ENCODE results near the gene VPS37B.

VPS37B gene

GRCh38 chr12:122868471-122869177, 27.3 kb downstream of the VPS37B start:
- no peaks in the 10 kb centered on the region; the same call in 1 of the 2 replicates for H3K36me3 ChIP-seq (ENCODE audit: insufficient read depth, low read length)
- H3K4me2 ChIP-seq (ENCODE audit: low read length): no peak overlapping the region
- H3K4me1 ChIP-seq (ENCODE audit: insufficient read depth, low read length, severe bottlenecking): peaks cover 9% of the 10 kb centered on the region
- no peak overlapping the region for H3K27ac ChIP-seq (ENCODE audit: low read depth, low read length, poor library complexity, severe bottlenecking)
- peaks cover 23% of the 10 kb centered on the region; the same call in 1 of the 2 replicates for H3K27me3 ChIP-seq (ENCODE audit: insufficient read depth, low read length)
- H2AFZ ChIP-seq (ENCODE audit: low read length): no peak overlapping the region
- no peaks in the 10 kb centered on the region for H4K20me1 ChIP-seq (ENCODE audit: insufficient read depth, low read length)
- no peak overlapping the region for H3K4me3 ChIP-seq (ENCODE audit: low read depth, low read length, poor library complexity, severe bottlenecking)
- H3F3A ChIP-seq (ENCODE audit: insufficient read depth, low read length): no peaks in the 10 kb centered on the region
- no peaks in the 10 kb centered on the region for H3K9me3 ChIP-seq (ENCODE audit: low read length)
- no peaks in the 10 kb centered on the region for H3K9me2 ChIP-seq (ENCODE audit: low read depth, low read length)
- H3K79me2 ChIP-seq (ENCODE audit: insufficient read depth, low read length): no peaks in the 10 kb centered on the region
- no peak overlapping the region for H3K9ac ChIP-seq (ENCODE audit: low read length)
- no peak for TF ChIP-seq CTCF (IDR thresholded peaks at IDR 0.05; ENCODE audit: low read length)
- no peak for TF ChIP-seq EZH2 (IDR thresholded peaks at IDR 0.05; ENCODE audit: borderline replicate concordance, low read length)

- H3K79me2 ChIP-seq (ENCODE audit: insufficient read depth, low read length): no peaks in the 10 kb centered on the region
- no peaks in the 10 kb centered on the region; the same call in 1 of the 2 replicates for H3K36me3 ChIP-seq (ENCODE audit: insufficient read depth, low read length)
- no peak overlapping the region for H2AFZ ChIP-seq (ENCODE audit: low read length)
- H3K9ac ChIP-seq (ENCODE audit: low read length): no peak overlapping the region
- no peak overlapping the region for H3K4me2 ChIP-seq (ENCODE audit: low read length)
- TF ChIP-seq CTCF (IDR thresholded peaks at IDR 0.05; ENCODE audit: low read length): peak; percentile 33; the same call in 1 of the 2 replicates
- no peak for TF ChIP-seq EZH2 (IDR thresholded peaks at IDR 0.05; ENCODE audit: borderline replicate concordance, low read length)
- no peak overlapping the region for H3K4me3 ChIP-seq (ENCODE audit: low read depth, low read length, poor library complexity, severe bottlenecking)
- no peaks in the 10 kb centered on the region for H3F3A ChIP-seq (ENCODE audit: insufficient read depth, low read length)
- peaks cover 18% of the 10 kb centered on the region; the same call in 1 of the 2 replicates for H3K27me3 ChIP-seq (ENCODE audit: insufficient read depth, low read length)
- no peaks in the 10 kb centered on the region for H3K9me3 ChIP-seq (ENCODE audit: low read length)
- H3K27ac ChIP-seq (ENCODE audit: low read depth, low read length, poor library complexity, severe bottlenecking): no peak overlapping the region
- no peaks in the 10 kb centered on the region for H4K20me1 ChIP-seq (ENCODE audit: insufficient read depth, low read length)
- peaks cover 9% of the 10 kb centered on the region for H3K4me1 ChIP-seq (ENCODE audit: insufficient read depth, low read length, severe bottlenecking)
- H3K9me2 ChIP-seq (ENCODE audit: low read depth, low read length): no peaks in the 10 kb centered on the region
These were observed 28.0 kb downstream of the VPS37B start for GRCh38 chr12:122867691-122868461.

- H3K27me3 ChIP-seq (ENCODE audit: insufficient read depth, low read length): peaks cover 14% of the 10 kb centered on the region; the same call in 1 of the 2 replicates
- no peaks in the 10 kb centered on the region for H3K9me2 ChIP-seq (ENCODE audit: low read depth, low read length)
- no peak overlapping the region for H3K9ac ChIP-seq (ENCODE audit: low read length)
- H3K79me2 ChIP-seq (ENCODE audit: insufficient read depth, low read length): no peaks in the 10 kb centered on the region
- H3F3A ChIP-seq (ENCODE audit: insufficient read depth, low read length): no peaks in the 10 kb centered on the region
- H4K20me1 ChIP-seq (ENCODE audit: insufficient read depth, low read length): no peaks in the 10 kb centered on the region
- H2AFZ ChIP-seq (ENCODE audit: low read length): no peak overlapping the region
- peaks cover 7% of the 10 kb centered on the region for H3K4me1 ChIP-seq (ENCODE audit: insufficient read depth, low read length, severe bottlenecking)
- H3K4me3 ChIP-seq (ENCODE audit: low read depth, low read length, poor library complexity, severe bottlenecking): no peak overlapping the region
- TF ChIP-seq CTCF (IDR thresholded peaks at IDR 0.05; ENCODE audit: low read length) (no peak), EZH2 (IDR thresholded peaks at IDR 0.05; ENCODE audit: borderline replicate concordance, low read length) (no peak)
- no peak overlapping the region for H3K27ac ChIP-seq (ENCODE audit: low read depth, low read length, poor library complexity, severe bottlenecking)
- H3K4me2 ChIP-seq (ENCODE audit: low read length): no peak overlapping the region
- no peaks in the 10 kb centered on the region for H3K9me3 ChIP-seq (ENCODE audit: low read length)
- H3K36me3 ChIP-seq (ENCODE audit: insufficient read depth, low read length): no peaks in the 10 kb centered on the region; the same call in 1 of the 2 replicates
These were observed 28.8 kb downstream of the VPS37B start for GRCh38 chr12:122866950-122867607.
